Measurements from ENCODE around the gene SFSWAP.

Gene SFSWAP

DNA sequence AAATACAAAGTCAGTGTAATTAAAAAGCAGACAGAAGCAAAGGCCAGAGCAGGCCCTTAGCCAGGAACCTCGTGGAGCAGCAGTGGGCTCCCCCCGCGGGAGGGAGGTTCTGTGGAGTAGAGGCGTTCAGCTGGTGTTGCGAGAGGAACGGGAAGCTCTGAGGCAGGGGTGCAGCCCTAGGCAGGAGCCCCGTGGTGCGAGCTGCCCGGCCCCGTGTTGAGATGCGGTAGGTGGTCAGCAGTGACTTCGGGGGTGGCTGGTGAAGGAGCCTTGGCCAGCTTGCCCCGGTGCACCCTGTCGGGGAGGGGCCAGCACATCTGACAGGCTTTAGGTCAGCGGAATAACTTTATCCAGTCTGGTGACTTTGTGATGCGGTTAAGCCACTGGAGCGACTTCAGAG is 46.2 kb downstream of the SFSWAP start:
- Histone ChIP-seq H3K27ac (no peak overlapping the region), H3K9me3 (ENCODE audit: severe bottlenecking) (no peaks in the 10 kb centered on the region), H3K4me3 (ENCODE audit: low read depth, low read length) (no peak overlapping the region), H3K36me3 (peaks cover 75% of the 10 kb centered on the region), H3K27me3 (ENCODE audit: insufficient read depth, low read depth, severe bottlenecking) (no peaks in the 10 kb centered on the region)
- no peak for DNase-seq
- TF ChIP-seq, protein P1, sequence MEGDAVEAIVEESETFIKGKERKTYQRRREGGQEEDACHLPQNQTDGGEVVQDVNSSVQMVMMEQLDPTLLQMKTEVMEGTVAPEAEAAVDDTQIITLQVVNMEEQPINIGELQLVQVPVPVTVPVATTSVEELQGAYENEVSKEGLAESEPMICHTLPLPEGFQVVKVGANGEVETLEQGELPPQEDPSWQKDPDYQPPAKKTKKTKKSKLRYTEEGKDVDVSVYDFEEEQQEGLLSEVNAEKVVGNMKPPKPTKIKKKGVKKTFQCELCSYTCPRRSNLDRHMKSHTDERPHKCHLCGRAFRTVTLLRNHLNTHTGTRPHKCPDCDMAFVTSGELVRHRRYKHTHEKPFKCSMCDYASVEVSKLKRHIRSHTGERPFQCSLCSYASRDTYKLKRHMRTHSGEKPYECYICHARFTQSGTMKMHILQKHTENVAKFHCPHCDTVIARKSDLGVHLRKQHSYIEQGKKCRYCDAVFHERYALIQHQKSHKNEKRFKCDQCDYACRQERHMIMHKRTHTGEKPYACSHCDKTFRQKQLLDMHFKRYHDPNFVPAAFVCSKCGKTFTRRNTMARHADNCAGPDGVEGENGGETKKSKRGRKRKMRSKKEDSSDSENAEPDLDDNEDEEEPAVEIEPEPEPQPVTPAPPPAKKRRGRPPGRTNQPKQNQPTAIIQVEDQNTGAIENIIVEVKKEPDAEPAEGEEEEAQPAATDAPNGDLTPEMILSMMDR (IDR thresholded peaks at IDR 0.05; ENCODE audit: low read depth, low read length): no peak

DNA sequence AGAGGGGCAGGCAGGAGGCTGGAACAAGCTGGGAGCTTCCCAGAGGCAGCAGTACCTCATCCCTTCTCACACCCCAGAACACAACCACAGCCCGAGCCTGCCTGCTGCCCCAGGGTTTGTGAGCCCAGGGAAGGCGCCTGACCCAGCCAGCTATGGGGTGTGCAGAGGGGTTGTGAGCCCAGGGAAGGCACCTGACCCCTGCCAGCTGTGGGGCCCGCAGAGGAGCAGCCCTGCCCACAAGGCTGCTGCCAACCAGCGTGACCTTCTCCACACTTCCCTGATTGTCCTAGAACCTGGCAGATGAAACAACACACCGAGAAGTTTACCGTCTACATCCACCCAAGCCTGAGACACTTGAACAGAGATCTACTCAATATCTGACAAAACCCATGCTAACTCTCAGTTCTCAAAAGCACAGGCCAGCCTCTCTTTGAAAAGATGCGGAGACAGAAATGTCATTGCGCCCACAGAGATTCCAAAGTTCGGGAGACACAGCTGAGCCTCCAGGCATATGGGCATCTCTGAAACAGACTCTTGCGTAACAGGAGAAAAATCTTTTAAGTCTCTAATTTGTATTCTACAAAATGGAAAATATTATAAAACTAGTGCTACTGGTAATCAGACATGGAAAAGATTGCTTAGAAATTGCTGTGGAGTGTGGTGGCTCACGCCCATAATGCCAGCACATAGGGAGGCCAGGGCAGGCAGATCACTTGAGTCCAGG is 47.3 kb downstream of the SFSWAP start:
- H3K27me3 ChIP-seq (ENCODE audit: insufficient read depth, low read depth, severe bottlenecking): no peaks in the 10 kb centered on the region
- TF ChIP-seq, protein P1 (IDR thresholded peaks at IDR 0.05; ENCODE audit: low read depth, low read length): no peak
- H3K27ac ChIP-seq: no peak overlapping the region
- DNase-seq: no peak
- H3K36me3 ChIP-seq: peaks cover 68% of the 10 kb centered on the region
- H3K9me3 ChIP-seq (ENCODE audit: severe bottlenecking): no peaks in the 10 kb centered on the region
- H3K4me3 ChIP-seq (ENCODE audit: low read depth, low read length): no peak overlapping the region

DNA sequence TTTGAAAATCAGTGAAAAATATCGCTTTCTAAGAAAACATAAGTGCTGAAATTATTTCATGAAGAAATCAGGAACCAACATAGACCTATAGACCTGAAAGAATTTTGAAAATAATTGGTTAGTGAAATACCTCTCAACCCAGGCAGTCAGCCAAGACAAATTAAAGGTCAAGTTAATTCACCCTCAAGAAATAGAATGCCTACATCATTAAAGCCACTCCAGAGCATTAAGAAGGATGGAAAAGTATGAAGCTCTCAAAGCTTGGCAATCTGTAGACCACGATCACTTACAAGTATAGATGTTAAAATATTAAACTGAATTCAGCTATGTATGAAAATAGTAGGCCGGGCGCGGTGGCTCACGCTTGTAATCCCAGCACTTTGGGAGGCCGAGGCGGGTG is 48.3 kb downstream of the SFSWAP start:
- DNase-seq: no peak
- H3K4me3 ChIP-seq (ENCODE audit: low read depth, low read length): no peak overlapping the region
- peaks cover 61% of the 10 kb centered on the region for H3K36me3 ChIP-seq
- no peak overlapping the region for H3K27ac ChIP-seq
- TF ChIP-seq, protein P1 (IDR thresholded peaks at IDR 0.05; ENCODE audit: low read depth, low read length): no peak
- no peaks in the 10 kb centered on the region for H3K27me3 ChIP-seq (ENCODE audit: insufficient read depth, low read depth, severe bottlenecking)
- H3K9me3 ChIP-seq (ENCODE audit: severe bottlenecking): no peaks in the 10 kb centered on the region

DNA sequence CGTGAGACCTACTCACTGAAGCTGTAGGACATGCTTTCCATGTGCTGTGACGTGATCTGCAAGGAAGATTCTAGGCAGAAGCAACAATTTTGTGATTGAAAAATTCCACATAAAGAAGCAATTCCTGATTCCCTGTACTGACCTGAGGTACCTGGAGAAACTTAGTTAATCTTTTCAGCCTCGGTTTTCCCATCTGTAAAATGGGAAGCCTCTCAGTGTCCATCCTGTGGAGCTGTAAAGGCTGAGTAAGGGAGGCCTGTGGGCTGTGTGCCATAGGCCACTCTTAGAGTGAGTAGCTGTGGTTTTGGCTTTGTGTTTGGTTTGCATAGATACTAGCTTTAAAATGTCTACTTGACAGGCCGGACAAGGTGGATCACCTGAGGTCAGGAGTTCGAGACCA is 50.7 kb downstream of the SFSWAP start:
- TF ChIP-seq, protein P1 (IDR thresholded peaks at IDR 0.05; ENCODE audit: low read depth, low read length): no peak
- Histone ChIP-seq H3K27ac (no peak overlapping the region), H3K4me3 (ENCODE audit: low read depth, low read length) (no peak overlapping the region), H3K27me3 (ENCODE audit: insufficient read depth, low read depth, severe bottlenecking) (no peaks in the 10 kb centered on the region), H3K36me3 (peaks cover 59% of the 10 kb centered on the region), H3K9me3 (ENCODE audit: severe bottlenecking) (no peaks in the 10 kb centered on the region)
- DNase-seq: no peak

DNA sequence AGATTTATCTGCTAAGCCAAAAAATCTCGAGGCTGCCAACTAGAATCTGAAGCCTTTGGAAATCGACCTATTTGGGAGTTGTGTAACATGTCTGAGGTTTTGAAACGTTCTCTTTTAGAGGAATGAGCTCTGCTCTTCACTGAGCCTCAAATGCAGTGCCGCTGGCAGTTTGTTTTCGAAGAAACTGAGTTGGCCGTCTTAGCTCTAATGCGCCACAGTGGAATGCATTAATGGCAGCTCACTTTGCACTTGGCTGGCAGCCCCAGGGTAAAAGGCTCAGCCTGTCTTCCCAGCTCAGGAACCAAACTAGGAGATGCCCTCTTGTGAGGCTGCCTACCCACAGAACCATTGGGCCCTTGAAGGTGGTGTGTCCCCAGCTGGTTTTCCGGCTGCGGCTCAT is 53.8 kb downstream of the SFSWAP start:
- no peak overlapping the region for H3K4me3 ChIP-seq (ENCODE audit: low read depth, low read length)
- peaks cover 50% of the 10 kb centered on the region for H3K36me3 ChIP-seq
- no peaks in the 10 kb centered on the region for H3K27me3 ChIP-seq (ENCODE audit: insufficient read depth, low read depth, severe bottlenecking)
- no peaks in the 10 kb centered on the region for H3K9me3 ChIP-seq (ENCODE audit: severe bottlenecking)
- no peak for DNase-seq
- TF ChIP-seq, protein P1 (IDR thresholded peaks at IDR 0.05; ENCODE audit: low read depth, low read length): no peak
- no peak overlapping the region for H3K27ac ChIP-seq

DNA sequence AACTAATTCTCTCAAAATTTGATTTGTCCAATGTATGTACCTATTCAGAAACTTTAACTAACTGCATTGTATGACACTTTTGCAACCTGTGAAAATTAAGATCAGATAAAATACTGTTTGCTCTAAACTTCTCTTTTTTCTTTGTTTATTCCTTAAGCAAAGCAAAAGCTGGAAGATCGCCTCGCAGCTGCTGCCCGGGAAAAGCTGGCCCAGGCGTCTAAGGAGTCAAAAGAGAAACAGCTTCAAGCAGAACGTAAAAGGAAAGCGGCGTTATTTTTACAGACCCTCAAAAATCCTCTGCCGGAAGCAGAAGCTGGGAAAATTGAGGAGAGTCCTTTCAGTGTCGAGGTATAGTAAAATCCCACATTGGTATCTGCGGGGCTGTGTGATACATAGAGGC is 55.1 kb downstream of the SFSWAP start:
- DNase-seq: no peak
- no peak overlapping the region for H3K27ac ChIP-seq
- peaks cover 56% of the 10 kb centered on the region for H3K36me3 ChIP-seq
- no peaks in the 10 kb centered on the region for H3K27me3 ChIP-seq (ENCODE audit: insufficient read depth, low read depth, severe bottlenecking)
- H3K4me3 ChIP-seq (ENCODE audit: low read depth, low read length): no peak overlapping the region
- TF ChIP-seq, protein P1 (IDR thresholded peaks at IDR 0.05; ENCODE audit: low read depth, low read length): no peak
- no peaks in the 10 kb centered on the region for H3K9me3 ChIP-seq (ENCODE audit: severe bottlenecking)
